GM23338 (cell line): ENCODE data around the gene MEGF6. TPM values are rescaled to one million over a fixed set of nuclear protein-coding genes. Genes with fewer than 3 reads are reported as not detected.

Source experiments
- ATAC-seq: fragments of 200-7000 bp; cut with Tn5 transposase; 3 replicates; pipeline ENCODE4 v1.9.1; 2020
- DNase-seq: peaks from one replicate; pipeline ENCODE4 v3.0.0-alpha.2; 2015; ENCODE audit warnings: low spot score
- H2AFZ ChIP-seq: fragments of 200-600 bp; sonication (generic); 2 replicates; pipeline ENCODE4 v1.8.0; 2016; ENCODE audit warnings: antibody characterized with exemption, mild to moderate bottlenecking, moderate library complexity
- H3F3A ChIP-seq: fragments of 200-600 bp; sonication (generic); replicated peaks from 2 replicates; pipeline ENCODE4 v1.8.0; 2017; ENCODE audit warnings: antibody characterized with exemption, mixed run types, low read depth
- H3K27ac ChIP-seq: fragments of 200-600 bp; sonication (generic); 2 replicates; pipeline ENCODE4 v1.6.1; 2016; ENCODE audit warnings: low read depth
- H3K27me3 ChIP-seq: fragments of 200-600 bp; sonication (generic); 2 replicates; pipeline ENCODE4 v1.8.0; 2016; ENCODE audit warnings: mild to moderate bottlenecking, mixed run types, moderate library complexity; ENCODE audit not compliant: insufficient read depth
- H3K36me3 ChIP-seq: fragments of 200-600 bp; sonication (generic); 2 replicates; pipeline ENCODE4 v1.8.0; 2016; ENCODE audit warnings: mild to moderate bottlenecking; ENCODE audit not compliant: insufficient read depth
- H3K4me1 ChIP-seq: fragments of 200-600 bp; sonication (generic); 2 replicates; pipeline ENCODE4 v1.8.0; 2016; ENCODE audit warnings: mild to moderate bottlenecking, moderate library complexity; ENCODE audit not compliant: insufficient read depth
- H3K4me2 ChIP-seq: fragments of 200-600 bp; sonication (generic); 2 replicates; pipeline ENCODE4 v1.7.1; 2017; ENCODE audit warnings: mixed run types
- H3K4me3 ChIP-seq: fragments of 200-600 bp; sonication (generic); 2 replicates; pipeline ENCODE4 v1.6.1; 2016; ENCODE audit warnings: mixed run types
- H3K79me2 ChIP-seq: fragments of 200-600 bp; sonication (generic); replicated peaks from 2 replicates; pipeline ENCODE4 v1.8.0; 2017; ENCODE audit warnings: mild to moderate bottlenecking; ENCODE audit not compliant: insufficient read depth
- H3K9me2 ChIP-seq: fragments of 200-600 bp; sonication (generic); 2 replicates; pipeline ENCODE4 v1.8.0; 2017; ENCODE audit not compliant: insufficient read depth
- H4K20me1 ChIP-seq: fragments of 200-600 bp; sonication (generic); replicated peaks from 2 replicates; pipeline ENCODE4 v1.8.0; 2017; ENCODE audit warnings: mild to moderate bottlenecking; ENCODE audit not compliant: insufficient read depth
- H3K27ac Mint-ChIP-seq: 2 replicates; pipeline ENCODE4 v1.8.0; 2020; ENCODE audit warnings: inconsistent platforms, mild to moderate bottlenecking, moderate library complexity, mixed read lengths
- H3K27me3 Mint-ChIP-seq: 3 replicates; pipeline ENCODE4 v1.8.0; 2022; ENCODE audit warnings: low read depth, mild to moderate bottlenecking, moderate library complexity, mixed read lengths, inconsistent platforms; ENCODE audit not compliant: insufficient read depth, poor library complexity
- H3K36me3 Mint-ChIP-seq: 3 replicates; pipeline ENCODE4 v1.8.0; 2021; ENCODE audit warnings: low read depth, mild to moderate bottlenecking, inconsistent platforms, moderate library complexity, mixed read lengths
- H3K4me1 Mint-ChIP-seq: 3 replicates; pipeline ENCODE4 v1.8.0; 2020; ENCODE audit warnings: mild to moderate bottlenecking, inconsistent platforms, mixed read lengths
- H3K4me3 Mint-ChIP-seq: 3 replicates; pipeline ENCODE4 v1.8.0; 2021; ENCODE audit warnings: moderate library complexity, mild to moderate bottlenecking, inconsistent platforms, mixed read lengths
- H3K9me3 Mint-ChIP-seq: 3 replicates; pipeline ENCODE4 v1.8.0; 2020; ENCODE audit warnings: moderate library complexity, mild to moderate bottlenecking, inconsistent platforms, mixed read lengths
- CREB1 ChIP-seq: fragments of 250-450 bp; sonication (Bioruptor Pico); IDR thresholded peaks from 2 replicates; pipeline ENCODE4 v1.5.0; 2020; ENCODE audit warnings: low read depth, mild to moderate bottlenecking, moderate library complexity
- CTCF ChIP-seq, 2 experiments: fragments of 200-600 bp in 1 of 2; sonication (generic) in 1 of 2; conservative IDR thresholded peaks; 2 replicates each; pipeline versions ENCODE4 v1.5.1 to v1.6.1; 2016 to 2017; ENCODE audit warnings: antibody characterized with exemption in 2 of 2, low read depth in 2 of 2, mild to moderate bottlenecking in 2 of 2, moderate library complexity in 1 of 2
- POLR2AphosphoS5 ChIP-seq: IDR thresholded peaks from 2 replicates; pipeline ENCODE4 v1.6.1; 2016; ENCODE audit warnings: antibody characterized with exemption, low read depth
- ZNF462 ChIP-seq: fragments of 250-450 bp; sonication (Bioruptor Pico); IDR thresholded peaks from 2 replicates; pipeline ENCODE4 v1.5.0; 2020; ENCODE audit warnings: mild to moderate bottlenecking, moderate library complexity
- polyA plus RNA-seq: library from polyadenylated mRNA; unstranded; fragments of >200 nt; fragmentation: Nextera tagmentation; extraction: Ambion mirVana; gene quantifications from 2 replicates; pipeline ENCODE4 v1.2.1, GENCODE V29; 2016
- total RNA-seq: library from RNA; depleted of rRNA; stranded (reverse); fragments of >200 nt; shearing (Covaris generic); gene quantifications from 2 replicates; pipeline ENCODE4 v1.2.3, GENCODE V29; 2014

MEGF6 gene
- total and polyA plus RNA-seq, 2 experiments from 2014 or later, result 4.0 to 21.4 TPM

DNA sequence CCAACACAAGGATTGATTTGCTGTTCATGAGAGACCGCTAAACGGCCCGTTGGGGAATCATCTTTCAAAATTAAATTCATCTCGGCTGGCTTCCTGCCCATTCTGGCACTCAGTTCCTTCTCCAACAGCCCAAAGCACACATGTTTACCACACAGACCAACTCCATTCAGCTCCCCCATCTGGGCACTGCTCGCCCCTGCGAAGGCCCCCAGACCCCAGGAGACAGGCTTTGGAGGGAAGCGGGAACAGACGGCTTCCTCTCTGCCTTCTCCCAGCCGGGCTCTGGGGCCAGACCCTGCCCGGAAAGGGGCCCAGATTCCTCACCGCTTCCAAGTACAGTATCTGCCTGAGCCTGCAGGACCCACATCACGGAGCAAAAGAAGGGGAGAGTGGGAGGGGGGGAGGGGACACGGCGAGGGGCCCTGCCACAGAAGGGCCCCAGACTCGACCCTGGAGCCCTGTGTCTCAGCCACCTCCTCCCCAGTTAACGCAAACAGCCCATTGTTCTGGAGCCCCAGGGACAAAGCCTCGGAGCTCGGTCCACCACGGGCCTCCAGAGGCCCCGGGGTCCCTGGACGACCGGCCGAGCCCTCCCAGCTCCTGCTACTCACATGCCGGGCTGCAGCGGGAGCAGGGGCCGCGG, 660 bp downstream of the MEGF6 start:
- no peaks in the 10 kb centered on the region for H3K36me3 ChIP-seq
- ATAC-seq (peak; percentile 31), DNase-seq (peak; percentile 66)
- 0 out of 2 replicates have a peak, but pooled peaks cover 6% of the 10 kb centered on the region for H3K79me2 ChIP-seq
- no peak for TF ChIP-seq CREB1
- peak in 1 of 2 experiments; percentile 8; a peak in 1 of 4 replicates for TF ChIP-seq CTCF (conservative IDR thresholded peaks at IDR 0.05; ENCODE audit: low read depth in 2 of 2)
- Mint-ChIP-seq H3K27me3 (peaks cover 28% of the 10 kb centered on the region), H3K36me3 (no peaks in the 10 kb centered on the region), H3K4me3 (peak overlapping the region; percentile 73), H3K27ac (no peak overlapping the region), H3K4me1 (peaks cover 39% of the 10 kb centered on the region), H3K9me3 (no peaks in the 10 kb centered on the region)
- no peak overlapping the region for H3K27ac ChIP-seq
- H3K27me3 ChIP-seq, result peaks cover 15% of the 10 kb centered on the region
- peak overlapping the region; percentile 93 for H3K4me2 ChIP-seq
- H3K4me3 ChIP-seq, result peak overlapping the region; percentile 79
- H3K4me1 ChIP-seq, result peaks cover 14% of the 10 kb centered on the region; the same call in 1 of the 2 replicates
- no peaks in the 10 kb centered on the region for H3F3A ChIP-seq
- peak overlapping the region; percentile 10; the same call in 1 of the 2 replicates for H2AFZ ChIP-seq
- H4K20me1 ChIP-seq, result no peaks in the 10 kb centered on the region; the same call in 1 of the 2 replicates
- no peaks in the 10 kb centered on the region for H3K9me2 ChIP-seq

- Histone ChIP-seq H3K9me2 (no peaks in the 10 kb centered on the region), H2AFZ (no peak overlapping the region), H3K27ac (no peak overlapping the region), H3F3A (no peaks in the 10 kb centered on the region), H4K20me1 (no peaks in the 10 kb centered on the region; the same call in 1 of the 2 replicates), H3K4me1 (peaks cover 13% of the 10 kb centered on the region; the same call in 1 of the 2 replicates), H3K4me2 (peak overlapping the region; percentile 93), H3K27me3 (peaks cover 15% of the 10 kb centered on the region), H3K79me2 (0 out of 2 replicates have a peak, but pooled peaks cover 10% of the 10 kb centered on the region), H3K4me3 (peak overlapping the region; percentile 79), H3K36me3 (no peaks in the 10 kb centered on the region)
- no peak overlapping the region for H3K27ac Mint-ChIP-seq
- ATAC-seq (no peak; the same call in 2 of the 3 replicates), DNase-seq (no peak)
- peaks cover 28% of the 10 kb centered on the region for H3K27me3 Mint-ChIP-seq
- peak overlapping the region; percentile 73 for H3K4me3 Mint-ChIP-seq
- H3K9me3 Mint-ChIP-seq, result no peaks in the 10 kb centered on the region
- TF ChIP-seq ZNF462 (CRISPR knock-in tag), result no peak
- TF ChIP-seq CTCF (conservative IDR thresholded peaks at IDR 0.05; ENCODE audit: low read depth in 2 of 2), result no peak
- no peak for TF ChIP-seq POLR2AphosphoS5
- H3K36me3 Mint-ChIP-seq, result no peaks in the 10 kb centered on the region
- peaks cover 38% of the 10 kb centered on the region for H3K4me1 Mint-ChIP-seq
These were observed 1.4 kb downstream of the MEGF6 start for GRCh38 chr1:3609769-3610526.
